Activated T-cell treated with anti-CD3 and anti-CD28 coated beads for 1 hour (primary cell): ENCODE measurements around the gene DRGX.

Source experiments
- DNase-seq: peaks from one replicate; pipeline ENCODE4 v3.0.0-alpha.2; 2020; ENCODE audit warnings: low read depth

Gene DRGX

DNA sequence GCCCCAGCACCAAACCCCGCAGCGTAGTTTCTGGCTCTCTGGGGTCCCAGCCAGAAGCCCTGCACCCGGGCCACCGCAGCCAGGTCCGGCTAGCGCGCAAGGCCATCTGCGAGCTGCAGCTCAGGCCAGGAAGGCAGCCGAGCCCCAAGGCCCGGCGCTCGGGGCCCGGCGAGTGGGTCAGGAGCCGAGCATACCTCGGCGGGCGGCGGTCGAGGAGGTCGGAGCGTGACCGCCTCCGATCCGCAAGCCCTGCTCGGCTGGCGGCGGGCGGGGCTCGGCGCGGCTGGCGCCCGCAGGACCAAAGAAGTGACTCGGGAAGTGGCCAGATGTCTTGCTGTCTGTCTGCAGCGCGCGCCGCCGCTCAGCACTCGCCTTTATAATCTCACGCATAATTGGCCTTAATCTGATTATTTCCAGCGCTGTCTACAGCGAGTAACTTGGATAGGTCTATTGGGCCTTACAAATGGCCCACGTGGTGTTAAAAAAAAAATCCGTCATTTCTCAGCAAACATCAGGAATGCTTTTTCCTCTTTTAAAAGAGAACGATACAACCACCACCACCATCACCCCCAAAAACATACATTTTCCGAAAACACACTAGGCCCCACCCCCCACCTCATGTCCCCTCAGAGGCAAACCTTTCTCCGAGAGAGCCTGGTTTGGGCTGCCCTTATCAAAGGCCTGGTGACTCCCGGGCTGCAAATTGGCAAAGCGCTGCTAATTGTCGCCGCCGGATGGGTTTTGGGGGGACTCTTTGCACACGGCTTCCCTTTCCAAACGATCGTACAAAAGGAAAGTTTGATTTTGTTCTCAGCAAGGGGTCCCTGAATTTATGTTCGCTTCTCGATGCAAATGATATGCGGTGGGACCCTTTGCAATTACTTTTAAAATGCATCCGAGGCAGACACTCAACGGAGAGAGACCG lies at the start of gene DRGX:
TSS of gene DRGX (minus strand) at position 349 of the 925 bp plus-strand sequence. CDS start 649 bp downstream, outside the sequence.
- DNase-seq, result no peak

DNA sequence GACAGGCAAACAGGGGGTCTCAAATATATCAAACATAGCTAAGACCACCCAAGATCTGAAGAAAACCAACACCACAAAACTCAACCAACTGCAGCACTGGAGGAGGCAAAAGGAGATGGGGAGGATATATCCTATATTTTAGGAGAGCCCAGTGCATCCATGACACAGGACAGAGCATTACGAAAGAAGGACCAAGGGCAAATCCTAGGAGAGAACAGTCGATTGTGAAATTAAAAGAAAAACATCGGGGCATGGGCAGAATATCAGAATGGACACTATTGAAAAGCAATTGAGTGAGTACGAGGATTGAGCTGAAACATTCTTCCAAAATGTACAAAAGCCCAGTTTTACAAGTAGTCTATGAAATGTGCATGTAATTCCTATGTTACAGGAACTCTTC lies 48.5 kb upstream of the DRGX start:
- no peak for DNase-seq

DNA sequence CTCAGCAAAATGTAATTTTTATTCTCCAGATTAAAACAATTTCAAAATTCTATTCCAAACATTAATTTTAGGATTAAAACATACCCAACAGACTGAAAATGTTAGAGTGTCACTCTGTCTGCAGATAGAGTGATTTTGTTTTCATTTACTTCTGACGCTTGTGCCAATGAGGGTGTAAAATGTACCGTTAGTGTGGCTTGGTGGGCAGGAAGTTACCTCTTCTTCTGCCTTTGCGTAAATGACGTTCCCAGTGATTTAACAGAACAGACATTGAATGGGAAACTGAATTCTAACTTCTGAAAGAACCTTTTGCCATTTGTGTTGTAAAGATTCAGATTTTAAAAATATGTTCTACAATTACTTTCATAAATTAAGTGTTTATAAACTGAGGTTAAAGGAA lies 47.0 kb upstream of the DRGX start:
- DNase-seq, result no peak

DNA sequence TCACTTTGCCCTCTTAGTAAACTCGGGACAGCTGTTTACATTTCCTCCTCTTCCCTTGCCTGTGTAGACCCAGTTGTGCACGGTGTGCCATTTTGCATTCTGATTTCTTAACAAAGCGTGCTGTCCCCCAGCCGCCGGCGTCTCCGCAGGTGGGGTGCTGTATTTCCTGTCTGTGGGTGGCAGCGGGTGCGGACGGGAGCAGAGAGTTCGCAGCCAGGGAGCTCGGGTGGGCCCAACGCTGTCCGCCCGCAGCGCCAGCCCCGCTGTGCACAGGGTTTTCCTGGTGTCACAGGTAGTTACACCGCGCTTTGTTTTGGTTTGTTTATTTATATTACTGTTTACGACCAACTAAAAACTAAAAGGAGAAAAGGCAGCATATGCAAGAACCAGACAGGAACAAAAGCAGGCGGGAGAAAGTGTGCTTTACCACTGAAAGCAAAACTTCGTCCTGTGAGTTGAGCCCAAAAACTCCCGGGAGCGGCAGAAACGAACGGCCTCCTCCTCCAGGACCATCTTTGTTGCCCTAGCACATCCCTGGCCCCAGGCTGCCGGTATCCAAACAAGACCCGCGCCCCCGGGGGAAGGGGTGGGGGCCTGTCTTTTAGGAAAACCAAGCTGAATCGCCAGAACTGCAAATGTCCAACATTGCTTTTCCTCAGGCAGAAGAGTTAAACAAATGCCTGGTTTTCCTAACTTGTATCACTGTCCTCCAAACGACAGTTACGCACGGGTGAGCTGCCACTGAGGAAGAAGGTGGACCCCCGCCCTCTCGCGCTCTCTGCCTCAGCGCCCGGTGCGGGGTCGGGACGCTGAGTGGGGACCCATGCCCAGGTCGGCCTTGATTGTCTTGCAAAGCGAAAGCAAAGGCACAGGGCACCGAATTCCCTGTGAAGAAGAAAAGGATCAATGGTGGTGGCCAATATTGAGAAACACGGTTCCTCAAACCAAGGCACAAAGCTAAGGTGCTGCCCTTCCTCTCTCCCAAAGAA lies 45.9 kb upstream of the DRGX start:
- DNase-seq, result no peak

DNA sequence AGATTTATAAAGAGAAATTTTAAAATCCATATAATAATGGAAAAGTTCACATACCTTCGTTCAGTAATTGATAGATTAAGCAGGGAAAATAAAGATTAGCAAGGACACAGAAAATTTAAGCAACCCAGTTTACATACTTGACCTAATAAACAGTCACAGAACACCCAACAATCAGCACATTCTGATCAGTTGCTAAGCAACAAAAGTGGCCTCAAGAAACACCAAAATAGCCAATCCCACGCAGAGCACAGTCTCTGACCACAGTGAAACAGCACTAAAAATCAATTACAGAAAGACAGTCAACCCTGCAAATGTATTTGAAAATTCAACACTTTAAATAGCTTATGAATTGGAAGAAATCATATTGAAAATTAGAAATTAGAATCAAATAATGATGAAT lies 39.3 kb upstream of the DRGX start:
- no peak for DNase-seq

DNA sequence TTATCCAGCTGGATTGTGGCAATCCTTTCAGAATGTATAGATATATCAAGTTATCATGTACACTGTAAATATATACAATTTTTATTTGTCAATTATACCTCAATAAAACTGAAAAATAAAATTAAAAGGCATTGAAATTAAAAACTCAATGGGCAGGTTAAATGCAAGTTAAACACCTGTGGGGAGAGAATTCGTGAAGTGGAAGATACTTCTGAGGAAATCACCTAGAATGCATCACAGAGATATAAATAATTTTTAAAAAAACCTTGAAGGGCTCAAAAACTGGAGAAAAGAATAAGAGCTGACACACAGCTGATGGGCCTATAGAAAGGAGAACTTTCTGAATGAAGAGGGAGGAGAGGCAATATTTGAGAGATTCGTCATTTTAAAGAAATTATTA lies 37.2 kb upstream of the DRGX start:
- DNase-seq, result no peak

DNA sequence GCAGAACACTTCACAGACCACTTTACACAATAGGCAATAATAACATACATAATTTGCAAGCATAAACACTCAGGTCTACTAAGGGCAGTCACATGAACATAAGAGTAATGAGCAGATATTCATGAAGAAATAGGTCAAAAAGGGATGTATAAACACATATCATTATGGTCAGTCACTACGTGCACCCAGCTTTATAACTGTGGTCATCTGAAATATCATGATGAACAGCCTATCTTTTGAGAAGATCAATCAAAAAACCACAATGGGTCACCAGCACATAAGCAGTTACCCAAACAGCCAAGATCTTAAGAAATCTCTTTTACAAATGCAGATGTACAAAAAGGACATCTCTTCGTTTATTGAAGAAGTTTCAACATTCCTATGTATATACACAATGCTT lies 35.5 kb upstream of the DRGX start:
- DNase-seq, result no peak

DNA sequence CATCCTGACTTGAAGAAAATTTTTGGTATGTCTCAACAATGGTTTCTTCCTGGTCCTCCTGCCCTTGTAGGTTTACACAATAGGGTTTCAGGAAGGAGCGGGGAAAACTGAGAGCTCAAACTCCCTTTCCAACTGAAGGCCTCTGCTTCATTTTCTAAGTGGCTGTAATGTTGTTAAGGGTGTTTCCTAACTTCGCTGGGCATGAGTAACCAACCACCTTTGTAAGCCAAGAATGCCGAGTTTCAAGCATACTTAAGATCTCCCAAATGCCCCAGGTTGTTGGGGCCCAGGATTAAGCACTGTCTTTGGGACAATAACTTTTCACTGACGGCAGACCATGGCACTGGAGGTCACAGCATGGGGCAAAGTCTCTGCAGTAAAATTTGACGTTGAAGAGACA lies 33.6 kb upstream of the DRGX start:
- DNase-seq, result no peak

DNA sequence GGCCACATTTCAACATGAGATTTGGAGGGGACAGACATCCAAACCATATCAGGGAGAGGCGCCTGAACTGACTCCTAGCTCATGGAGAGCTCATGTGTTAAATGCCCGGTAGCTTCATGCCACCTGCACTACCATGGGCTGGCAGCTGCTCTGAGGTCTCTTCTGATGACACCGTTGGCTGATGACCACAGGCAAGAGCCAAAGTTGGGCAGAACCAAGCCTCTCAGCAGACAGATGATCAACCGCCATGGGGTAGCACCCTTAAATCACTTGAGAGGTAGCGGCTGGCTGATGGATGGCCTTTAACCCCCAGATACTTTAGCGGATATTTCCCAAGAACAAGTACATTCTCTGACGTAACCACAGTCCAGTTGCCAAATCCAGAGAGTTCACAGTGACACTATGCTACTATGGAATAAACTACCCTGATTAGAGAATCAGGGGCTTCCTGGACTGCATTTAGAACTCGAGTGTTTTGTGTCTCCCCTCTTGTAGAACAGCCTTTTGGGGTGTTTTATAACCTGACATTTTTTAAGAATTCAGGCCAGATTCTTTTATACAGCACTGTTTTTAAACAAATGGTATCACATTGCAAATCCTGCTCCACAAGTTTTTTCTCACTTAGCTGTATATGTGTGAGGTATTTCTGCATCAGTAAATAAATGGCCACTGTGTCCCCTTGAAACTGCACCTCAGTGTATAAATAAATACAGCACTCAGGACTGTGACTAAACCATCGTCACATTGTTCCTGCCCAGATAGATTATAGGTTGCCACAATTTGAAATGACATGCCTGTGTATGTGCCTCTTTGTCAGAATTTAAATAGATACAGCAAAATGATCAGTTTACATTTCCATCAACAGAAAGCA lies 30.8 kb upstream of the DRGX start:
- no peak for DNase-seq

DNA sequence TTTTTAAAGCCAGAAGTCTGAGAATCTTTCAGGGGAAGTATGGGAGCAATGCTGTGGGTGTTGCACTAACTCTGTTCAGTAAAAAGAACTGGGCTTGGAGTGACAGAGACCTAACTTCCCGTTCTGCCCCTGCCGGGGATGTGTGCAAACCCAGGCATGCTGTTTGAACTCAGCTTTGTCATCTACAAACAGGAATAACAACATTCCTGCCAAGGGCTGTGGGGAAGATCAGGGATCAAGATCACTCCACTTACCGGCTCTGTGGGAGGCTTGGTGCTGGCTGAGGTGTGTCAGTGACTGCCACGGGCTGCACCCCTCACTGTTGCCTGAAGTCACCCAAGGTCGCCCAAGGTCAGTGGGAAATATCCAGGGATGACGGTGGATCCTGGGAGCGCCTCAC lies 23.1 kb upstream of the DRGX start:
- DNase-seq, result no peak

DNA sequence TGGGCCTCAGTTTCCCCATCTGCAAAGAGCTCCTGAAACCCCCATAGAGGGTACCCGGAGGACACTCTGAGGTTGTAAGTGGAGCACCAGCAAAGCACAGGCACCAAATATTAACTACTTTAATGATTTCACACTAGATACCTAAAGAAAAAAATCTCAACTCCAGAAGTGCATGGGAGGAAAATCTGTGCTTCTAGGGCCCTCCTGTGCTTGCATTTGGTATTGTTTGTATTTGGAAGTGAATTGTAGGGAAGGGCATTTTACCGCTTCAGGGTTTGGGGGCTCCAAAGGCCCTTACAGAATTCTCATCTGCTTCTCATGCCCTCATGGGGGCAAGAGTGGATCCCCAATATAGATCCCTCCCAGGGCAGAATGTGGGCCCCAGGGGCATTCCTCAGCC lies 22.4 kb upstream of the DRGX start:
- DNase-seq, result no peak

DNA sequence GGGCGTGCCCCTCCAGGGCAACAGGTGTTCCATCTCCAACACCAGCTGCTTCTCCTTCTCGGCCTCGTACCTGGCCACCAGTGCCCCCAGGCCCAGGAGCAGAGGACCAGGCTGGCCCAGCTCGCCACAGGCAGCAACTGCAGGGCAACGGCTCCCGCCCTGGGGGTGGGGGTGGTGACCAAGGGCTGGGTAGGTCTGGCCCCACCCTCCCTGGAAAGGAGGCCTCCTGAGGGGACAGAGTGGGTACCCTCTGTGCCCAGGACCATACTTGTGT lies 22.1 kb upstream of the DRGX start:
- no peak for DNase-seq

DNA sequence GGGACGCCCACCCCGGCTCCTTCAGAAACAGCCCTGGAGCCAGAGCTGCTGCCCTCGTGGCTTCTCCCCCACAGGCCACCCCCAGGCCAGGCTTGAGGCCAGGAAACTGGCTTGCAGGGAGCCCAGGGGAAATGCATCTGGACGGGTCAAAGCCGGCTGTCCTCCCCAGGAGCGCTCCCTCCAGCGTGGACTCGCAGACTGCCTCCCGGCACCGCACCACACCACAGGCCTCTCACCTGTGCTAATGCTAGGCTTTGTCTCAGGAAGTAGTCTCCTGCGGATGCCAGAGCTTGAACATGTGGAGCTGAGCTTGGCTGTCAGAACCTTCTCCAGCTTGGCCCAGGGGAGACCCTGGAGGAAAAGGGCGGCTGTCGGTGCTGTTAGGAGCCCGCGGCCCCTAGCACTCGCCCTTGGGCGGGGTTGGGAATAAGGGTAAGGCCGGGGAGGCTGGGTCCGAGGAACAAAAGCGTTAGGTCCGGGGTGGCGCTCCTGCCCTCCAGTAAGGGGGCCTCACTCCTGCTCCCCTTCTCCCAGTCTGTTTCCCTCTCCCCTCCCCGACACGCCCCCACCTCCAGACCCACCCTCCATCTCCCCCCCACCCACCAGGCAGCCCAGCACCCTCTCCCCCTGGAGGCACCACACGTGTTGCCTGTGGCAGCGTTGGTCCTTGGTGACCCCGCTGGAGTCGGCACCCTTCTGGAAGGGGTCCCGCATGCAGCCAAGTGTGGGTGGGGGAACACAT lies 21.6 kb upstream of the DRGX start:
- no peak for DNase-seq

DNA sequence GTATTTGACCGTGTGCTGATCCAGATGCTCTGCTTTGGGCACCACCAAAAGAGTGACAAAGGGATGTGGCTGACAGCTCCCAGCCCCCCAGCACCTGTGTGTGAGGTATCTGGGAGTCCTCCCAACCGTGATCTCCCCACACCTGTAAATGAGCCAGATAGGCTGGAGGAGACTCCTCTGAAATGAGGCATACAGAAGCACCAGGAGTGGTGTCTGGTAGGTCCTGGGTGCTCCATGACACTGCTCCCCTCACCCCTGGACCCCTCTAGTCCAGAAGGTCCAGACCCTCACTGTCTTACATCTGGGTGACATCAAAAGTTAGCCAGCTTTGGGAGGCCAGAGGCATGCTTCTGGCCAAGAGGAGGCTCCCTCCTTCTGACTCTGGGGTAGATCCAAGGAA lies 20.0 kb upstream of the DRGX start:
- DNase-seq, result no peak

DNA sequence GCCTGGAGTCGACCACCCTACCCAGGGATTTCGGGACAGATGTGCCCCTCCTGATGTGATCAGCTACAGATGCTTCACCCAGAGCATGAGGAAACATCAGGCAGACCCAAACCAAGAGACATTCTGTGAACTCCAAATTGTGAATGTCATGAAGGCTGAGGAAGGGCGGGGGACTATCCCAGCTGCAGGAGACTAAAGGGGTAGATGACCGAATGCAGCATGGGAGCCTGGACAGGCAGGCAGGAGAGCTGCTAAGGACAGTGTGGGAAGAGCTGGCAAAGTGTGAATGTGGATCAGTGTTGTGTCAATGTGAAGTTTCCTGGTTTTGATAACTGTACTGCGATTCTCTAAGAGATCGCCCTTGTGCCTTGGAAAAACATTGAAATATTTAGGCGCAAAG lies 19.2 kb upstream of the DRGX start:
- DNase-seq, result no peak

DNA sequence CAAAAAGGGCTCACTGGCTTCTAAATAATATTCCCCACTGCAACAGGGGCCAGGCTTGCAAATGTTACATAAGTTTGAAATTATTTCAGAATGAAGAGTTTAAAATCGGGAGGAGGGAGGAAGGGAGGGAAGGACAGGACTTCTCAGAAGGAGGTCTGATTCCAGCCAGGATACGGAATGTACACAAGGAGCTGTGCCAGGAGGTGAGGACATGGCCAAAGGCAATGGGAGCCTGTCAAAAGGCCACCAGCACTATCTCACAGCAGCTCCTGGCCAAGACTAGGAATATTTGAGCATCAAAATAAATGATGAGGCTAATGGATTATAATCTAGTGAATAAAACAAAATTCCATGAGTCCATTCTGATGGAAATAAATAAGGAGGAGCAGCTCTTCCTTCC lies 18.6 kb upstream of the DRGX start:
- DNase-seq, result no peak

DNA sequence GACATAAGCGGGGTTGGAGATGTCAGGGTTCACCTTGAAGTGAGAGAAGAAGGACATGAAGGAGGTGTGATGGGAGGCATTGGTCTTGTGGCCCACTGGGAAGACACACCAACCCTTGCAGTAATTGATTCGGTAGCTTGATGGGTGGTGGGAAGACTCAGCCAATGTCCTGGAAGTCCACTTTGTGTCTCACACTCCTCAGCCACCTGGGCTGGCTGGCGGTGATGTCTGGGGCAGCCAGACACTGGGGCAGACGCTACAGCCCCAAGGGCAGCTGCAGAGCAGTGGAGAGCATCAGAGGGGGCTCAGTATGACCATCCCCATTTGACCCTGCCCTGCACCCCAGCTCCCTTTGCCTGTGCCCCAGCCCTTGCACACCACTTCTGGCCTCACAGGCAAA lies 16.7 kb upstream of the DRGX start:
- no peak for DNase-seq

DNA sequence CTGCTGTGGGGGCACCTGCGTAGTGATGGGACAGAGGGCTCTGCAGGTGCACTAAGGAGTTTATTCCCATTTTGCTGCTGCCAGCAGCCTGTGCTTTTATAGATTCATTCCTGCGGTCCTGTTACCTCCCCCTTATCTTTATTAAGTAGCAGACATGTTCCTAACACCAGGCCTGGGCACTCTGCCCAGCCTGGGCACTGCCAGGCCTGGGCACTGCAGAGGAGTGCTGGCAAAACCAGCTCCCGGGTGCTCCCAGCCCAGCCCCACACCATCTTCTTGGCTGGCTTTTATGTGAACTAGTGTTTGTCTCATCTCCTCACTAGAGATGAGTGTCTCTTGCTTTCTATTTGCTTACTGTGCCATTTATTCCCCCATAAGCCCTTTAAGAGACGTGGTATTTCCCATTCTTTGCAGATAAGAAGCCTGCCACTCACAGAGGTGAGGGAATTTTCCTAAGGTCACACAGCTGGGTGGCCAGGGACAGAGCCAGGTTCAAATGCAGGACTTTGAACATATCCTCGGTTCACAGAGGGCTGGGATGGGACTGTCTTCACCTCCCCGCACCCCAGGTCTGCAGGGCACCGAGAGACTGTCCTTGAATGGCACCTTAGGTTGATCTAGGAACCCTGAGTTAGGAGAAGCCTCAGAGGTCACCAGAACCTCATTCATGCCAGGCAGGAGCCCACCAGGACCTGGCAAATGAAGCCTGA lies 14.6 kb upstream of the DRGX start:
- DNase-seq, result no peak

DNA sequence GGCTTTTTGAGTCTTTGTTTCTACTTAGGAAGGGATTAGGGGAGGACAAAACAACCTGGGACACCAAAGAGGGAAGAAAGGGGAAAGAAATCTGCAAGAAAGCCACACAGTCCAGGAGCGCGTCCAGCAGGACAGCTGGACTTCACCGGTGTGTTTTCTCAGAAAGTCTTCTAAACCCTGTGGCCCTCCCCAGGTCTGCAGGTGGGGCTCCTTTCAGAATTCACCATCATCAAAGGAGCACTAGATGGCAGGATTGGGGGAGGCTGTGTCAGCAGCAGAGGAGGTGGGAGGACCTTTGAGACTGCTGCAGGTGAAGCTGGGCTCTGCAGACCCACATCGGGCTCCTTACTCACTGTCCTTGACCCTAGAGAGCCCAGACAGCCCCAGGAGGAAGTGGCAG lies 13.9 kb upstream of the DRGX start:
- no peak for DNase-seq

DNA sequence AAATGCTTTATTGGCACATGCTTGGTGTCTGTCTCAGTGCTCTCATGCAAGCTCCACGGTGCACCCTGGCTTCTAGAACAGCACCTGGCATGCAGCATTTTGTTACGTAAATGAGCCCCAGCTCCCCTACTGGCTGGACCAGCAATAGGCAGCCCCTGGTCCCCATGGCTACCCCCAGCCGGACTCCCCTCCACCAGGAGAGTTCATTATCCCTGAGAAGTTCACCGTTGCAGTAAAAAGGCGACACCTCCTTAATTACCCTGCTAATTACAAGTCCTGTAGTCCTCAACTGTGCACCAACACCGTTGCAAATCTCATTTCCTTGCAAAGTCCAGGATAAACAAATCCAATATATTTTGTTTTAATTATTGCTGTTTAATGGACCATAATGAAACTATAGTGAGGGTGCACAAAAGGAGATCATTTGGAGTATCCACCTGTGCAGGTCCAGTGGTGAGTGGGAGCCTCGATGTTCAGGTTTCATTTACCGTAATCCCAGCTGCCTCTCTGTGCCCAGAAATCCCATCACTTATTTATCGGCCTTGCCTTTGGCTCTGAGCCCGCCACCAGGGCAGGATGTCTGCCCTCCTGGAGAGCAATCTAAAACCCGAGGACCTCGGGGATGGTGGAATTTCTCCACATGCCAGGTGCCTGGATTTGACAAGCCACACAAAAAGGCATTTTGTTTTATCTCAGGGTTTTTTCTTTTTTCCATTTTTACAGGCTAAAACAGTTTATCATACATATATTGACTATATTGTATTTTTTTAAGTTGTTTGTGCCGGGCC lies 12.8 kb upstream of the DRGX start:
- no peak for DNase-seq
